22Rv1 (cell line): ENCODE measurements around the gene FTL.
A peak's percentile ranks its signal among the peaks of the same experiment; 100 is the strongest.

Source experiments
- H3K27ac ChIP-seq: fragments of 450-650 bp; 2 replicates; pipeline ENCODE4 v1.5.1; 2017
- ZFX ChIP-seq: fragments of 450-650 bp; IDR thresholded peaks from 2 replicates; pipeline ENCODE4 v1.6.1; 2017; ENCODE audit warnings: antibody characterized with exemption, borderline replicate concordance
- TF ChIP-seq, protein P1 (sequence below): fragments of 450-650 bp; IDR thresholded peaks from 2 replicates; pipeline ENCODE4 v1.5.1; 2017; ENCODE audit warnings: mild to moderate bottlenecking

Gene FTL

DNA sequence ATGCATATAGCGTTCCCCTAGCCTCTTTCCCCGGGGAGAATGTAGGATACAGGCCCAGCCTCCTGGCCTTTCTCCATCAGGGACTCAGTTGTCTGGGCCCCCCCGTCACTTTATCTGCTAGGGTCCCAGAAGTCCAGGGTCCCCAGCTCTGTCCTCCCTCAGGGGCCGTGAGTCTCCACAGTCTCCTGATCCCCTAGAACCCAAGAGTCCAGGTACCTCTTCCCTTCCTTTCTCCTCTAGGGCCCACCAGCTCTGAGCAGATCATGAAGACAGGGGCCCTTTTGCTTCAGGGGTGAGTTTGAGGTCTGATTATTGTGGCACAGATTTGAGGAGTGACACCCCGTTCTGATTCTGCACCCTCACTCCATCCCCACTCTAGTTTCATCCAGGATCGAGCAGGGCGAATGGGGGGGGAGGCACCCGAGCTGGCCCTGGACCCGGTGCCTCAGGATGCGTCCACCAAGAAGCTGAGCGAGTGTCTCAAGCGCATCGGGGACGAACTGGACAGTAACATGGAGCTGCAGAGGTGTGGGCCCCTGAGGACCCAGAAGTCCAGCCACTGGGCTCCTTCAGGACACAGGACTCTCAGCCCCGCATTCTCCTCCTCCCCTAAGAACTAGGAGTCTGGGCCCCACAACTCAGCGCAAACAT, 9.7 kb upstream of the FTL start:
- no peak for TF ChIP-seq ZFX
- TF ChIP-seq, protein P1, sequence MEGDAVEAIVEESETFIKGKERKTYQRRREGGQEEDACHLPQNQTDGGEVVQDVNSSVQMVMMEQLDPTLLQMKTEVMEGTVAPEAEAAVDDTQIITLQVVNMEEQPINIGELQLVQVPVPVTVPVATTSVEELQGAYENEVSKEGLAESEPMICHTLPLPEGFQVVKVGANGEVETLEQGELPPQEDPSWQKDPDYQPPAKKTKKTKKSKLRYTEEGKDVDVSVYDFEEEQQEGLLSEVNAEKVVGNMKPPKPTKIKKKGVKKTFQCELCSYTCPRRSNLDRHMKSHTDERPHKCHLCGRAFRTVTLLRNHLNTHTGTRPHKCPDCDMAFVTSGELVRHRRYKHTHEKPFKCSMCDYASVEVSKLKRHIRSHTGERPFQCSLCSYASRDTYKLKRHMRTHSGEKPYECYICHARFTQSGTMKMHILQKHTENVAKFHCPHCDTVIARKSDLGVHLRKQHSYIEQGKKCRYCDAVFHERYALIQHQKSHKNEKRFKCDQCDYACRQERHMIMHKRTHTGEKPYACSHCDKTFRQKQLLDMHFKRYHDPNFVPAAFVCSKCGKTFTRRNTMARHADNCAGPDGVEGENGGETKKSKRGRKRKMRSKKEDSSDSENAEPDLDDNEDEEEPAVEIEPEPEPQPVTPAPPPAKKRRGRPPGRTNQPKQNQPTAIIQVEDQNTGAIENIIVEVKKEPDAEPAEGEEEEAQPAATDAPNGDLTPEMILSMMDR: no peak
- H3K27ac ChIP-seq: peak overlapping the region; percentile 79

DNA sequence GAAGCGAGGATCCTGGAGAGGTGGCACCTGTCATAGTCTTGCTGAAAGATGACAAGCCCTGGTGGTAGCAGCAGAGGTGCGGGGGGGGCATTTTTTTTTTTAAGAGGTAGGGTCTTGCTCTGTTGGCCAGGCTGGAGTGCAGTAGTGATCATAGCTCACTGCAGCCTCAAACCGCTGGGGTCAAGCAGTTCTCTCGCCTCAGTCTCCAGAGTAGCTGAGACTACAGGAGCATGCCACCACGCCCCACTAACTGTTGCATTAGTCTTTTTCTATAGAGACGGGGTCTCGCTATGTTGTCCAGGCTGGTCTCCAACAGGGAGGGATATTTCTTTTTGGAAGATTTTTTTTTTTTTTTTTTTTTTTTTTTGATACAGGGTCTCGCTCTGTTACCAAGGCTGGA, 7.1 kb upstream of the FTL start:
- no peak overlapping the region for H3K27ac ChIP-seq

DNA sequence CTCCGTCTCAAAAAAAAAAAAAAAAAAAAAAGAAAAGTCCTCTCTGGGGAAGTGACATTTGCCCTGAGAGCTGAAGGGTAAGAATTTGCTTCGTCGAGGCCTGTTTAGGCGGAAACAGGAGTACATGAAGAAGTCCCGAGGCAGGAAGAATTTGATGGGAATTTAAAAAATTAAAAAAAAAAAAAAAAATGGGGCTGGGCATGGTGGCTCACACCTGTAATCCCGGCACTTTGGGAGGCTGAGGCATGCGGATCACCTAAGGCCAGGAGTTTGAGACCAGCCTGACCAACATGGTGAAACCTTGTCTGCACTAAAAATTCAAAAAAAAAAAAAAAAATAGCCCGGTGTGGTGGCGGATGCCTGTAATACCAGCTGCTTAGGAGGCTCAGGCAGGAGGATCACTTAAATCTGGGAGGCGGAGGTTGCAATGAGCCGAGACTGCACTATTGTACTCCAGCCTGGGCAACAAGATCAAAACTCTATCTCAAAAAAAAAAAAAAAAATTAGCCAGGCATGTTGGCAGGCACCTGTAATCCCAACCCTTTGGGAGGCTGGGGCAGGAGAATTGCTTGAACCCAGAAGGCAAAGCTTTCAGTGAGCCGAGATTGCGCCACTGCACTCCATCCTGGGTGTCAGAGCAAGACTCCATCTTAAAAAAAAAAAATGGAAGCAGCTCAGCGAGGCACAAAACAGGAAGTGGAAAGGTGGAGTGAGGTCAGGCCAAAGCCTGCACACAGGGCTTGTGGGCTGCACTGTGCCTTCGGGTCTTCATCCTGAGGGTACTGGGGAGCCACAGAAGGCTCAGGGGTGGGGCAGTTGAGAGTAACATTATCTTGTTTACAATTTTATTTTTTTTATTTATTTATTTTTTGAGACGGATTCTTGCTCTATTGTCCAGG, 5.5 kb upstream of the FTL start:
- TF ChIP-seq, protein P1: no peak
- TF ChIP-seq ZFX: no peak
- peak overlapping the region; percentile 12; the same call in 1 of the 2 replicates for H3K27ac ChIP-seq

More for the DNA sequence above, 7.1 kb upstream of the FTL start:
- TF ChIP-seq ZFX: no peak
- TF ChIP-seq, protein P1: no peak

DNA sequence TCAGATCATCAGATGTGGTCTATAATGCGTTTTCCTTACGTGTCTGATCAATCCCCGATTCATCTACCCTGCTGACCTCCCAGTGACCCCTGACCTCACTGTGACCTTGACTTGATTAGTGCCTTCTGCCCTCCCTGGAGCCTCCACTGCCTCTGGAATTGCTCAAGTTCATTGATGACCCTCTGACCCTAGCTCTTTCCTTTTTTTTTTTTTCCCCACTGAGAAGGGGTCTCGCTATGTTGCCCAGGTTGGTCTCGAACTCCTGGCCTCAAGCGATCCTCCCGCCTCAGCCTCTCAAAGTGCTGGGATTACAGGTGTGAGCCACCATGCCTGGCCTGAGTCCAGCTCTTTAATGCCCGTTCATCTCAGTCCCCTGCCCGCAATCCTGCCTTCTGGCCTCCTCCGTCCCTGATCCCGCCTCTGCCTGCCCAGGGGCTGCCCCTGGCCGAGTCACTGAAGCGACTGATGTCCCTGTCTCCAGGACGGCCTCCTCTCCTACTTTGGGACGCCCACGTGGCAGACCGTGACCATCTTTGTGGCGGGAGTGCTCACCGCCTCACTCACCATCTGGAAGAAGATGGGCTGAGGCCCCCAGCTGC, 4.0 kb upstream of the FTL start:
- H3K27ac ChIP-seq: peak overlapping the region; percentile 32; the same call in 1 of the 2 replicates
- TF ChIP-seq ZFX: no peak

DNA sequence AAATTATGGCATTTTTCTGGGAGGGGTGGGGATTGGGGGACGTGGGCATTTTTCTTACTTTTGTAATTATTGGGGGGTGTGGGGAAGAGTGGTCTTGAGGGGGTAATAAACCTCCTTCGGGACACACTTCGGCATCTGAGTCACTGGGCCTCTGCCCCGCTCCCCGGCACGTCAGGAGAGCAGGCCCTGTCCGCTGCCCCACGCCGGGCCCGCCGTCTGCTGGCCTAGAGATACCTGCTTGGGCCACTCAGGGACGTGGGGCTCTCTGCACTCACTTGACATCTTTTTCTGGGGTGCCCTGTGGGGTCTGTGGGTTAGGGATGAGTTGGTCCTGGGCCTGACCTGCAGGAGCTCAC, 3.5 kb upstream of the FTL start:
- peak overlapping the region; percentile 32 for H3K27ac ChIP-seq
- TF ChIP-seq, protein P1: no peak
- no peak for TF ChIP-seq ZFX

DNA sequence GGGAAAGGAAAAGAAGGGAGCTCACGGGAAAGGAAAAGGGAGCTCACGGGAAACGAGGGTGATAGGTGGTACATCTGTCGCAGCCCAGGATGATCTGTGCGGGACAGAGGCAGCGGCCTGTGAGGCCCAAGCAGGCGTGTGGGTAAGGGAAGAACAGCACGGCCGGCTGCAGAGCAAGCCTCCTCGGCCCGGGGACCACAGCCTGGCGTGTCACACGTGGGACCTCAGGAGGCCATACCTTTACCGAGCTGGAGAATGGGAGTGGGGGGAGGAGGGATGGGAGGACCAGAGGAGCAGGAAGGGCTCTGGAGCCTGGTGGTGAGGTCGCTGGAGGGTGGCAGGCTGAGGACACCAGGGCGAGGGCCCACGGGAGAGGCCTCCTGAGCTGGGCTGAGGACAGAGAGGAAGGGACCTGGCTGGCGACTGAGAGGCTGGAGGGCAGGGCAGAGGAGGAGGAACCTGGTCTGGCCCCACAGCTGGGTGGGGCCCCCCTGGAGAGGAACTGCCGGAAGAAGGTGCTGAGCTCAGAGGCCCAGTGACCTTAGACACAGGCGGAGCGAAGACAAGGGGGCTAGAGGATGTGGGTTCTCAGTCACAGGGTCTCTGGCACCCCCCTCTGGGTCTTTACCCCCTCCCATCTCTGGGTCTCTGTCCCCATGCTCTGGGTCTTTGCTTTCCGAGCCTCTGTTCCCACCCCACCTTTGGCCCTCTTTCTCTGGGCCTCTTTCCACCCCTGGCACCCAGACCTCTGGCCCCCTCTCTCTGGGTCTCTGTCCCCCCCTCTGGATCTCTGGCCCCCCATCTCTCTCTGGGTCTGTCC, 2.9 kb upstream of the FTL start:
- TF ChIP-seq, protein P1: no peak
- no peak for TF ChIP-seq ZFX

DNA sequence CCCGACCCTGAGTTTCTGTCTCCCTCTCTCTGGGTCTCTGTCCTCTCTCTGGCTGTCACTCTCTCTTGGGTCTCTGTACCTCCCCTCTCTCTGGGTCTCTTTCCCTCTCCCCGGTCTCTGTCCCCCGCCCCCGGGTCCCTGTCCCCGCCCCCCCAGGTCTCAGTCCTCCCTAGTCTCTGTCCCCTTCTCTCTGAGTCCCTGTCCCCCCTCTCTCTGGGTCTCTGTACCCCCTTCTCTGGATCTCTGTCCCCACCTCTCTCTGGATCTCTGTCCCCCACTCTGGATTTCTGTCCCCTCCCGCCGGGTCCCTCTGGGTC, 2.3 kb upstream of the FTL start:
- H3K27ac ChIP-seq: peak overlapping the region; percentile 32; the same call in 1 of the 2 replicates
- TF ChIP-seq ZFX: no peak
- TF ChIP-seq, protein P1: no peak

More for the DNA sequence above, 2.9 kb upstream of the FTL start:
- peak overlapping the region; percentile 32 for H3K27ac ChIP-seq
